HepG2 (cell line): ENCODE results near the gene RPP25L. TPM values are rescaled to one million over a fixed set of nuclear protein-coding genes. Genes with fewer than 3 reads are reported as not detected.

ENCODE experiments used
- ATF1 ChIP-seq: IDR thresholded peaks from 2 replicates; pipeline ENCODE4 v1.6.1; 2016; ENCODE audit warnings: mild to moderate bottlenecking, control low read depth
- HOXD1 ChIP-seq: sonication (generic); formaldehyde crosslinking; IDR thresholded peaks from 2 replicates; pipeline ENCODE4 v1.5.0; 2020; ENCODE audit warnings: missing genetic modification reagents
- KMT2A ChIP-seq: sonication (generic); formaldehyde crosslinking; IDR thresholded peaks from 2 replicates; pipeline ENCODE4 v1.4.0; 2020; ENCODE audit warnings: missing genetic modification reagents
- SOX6 ChIP-seq, 2 experiments: fragments of 450-650 bp in 1 of 2; sonication (generic) in 1 of 2; formaldehyde crosslinking in 1 of 2; IDR thresholded peaks; 2 replicates each; pipeline versions ENCODE4 v1.4.0 to v1.6.1; 2017 to 2020; ENCODE audit warnings: antibody characterized with exemption in 1 of 2, mild to moderate bottlenecking in 1 of 2, missing genetic modification reagents in 1 of 2
- TBP ChIP-seq: sonication (generic); formaldehyde crosslinking; IDR thresholded peaks from 2 replicates; pipeline ENCODE4 v1.5.0; 2020; ENCODE audit warnings: missing genetic modification reagents
- TEAD2 ChIP-seq: sonication (generic); formaldehyde crosslinking; IDR thresholded peaks from 2 replicates; pipeline ENCODE4 v1.9.0; 2021; ENCODE audit warnings: missing genetic modification reagents
- ZNF207 ChIP-seq: fragments of 450-650 bp; IDR thresholded peaks from 2 replicates; pipeline ENCODE4 v1.6.1; 2016; ENCODE audit warnings: antibody characterized with exemption, borderline replicate concordance
- ZNF335 ChIP-seq: sonication (generic); formaldehyde crosslinking; IDR thresholded peaks from 2 replicates; pipeline ENCODE4 v1.4.0; 2020; ENCODE audit warnings: missing genetic modification reagents
- ZNF557 ChIP-seq: sonication (generic); formaldehyde crosslinking; IDR thresholded peaks from 2 replicates; pipeline ENCODE4 v1.4.0; 2020; ENCODE audit warnings: missing genetic modification reagents
- ZNF607 ChIP-seq: sonication (generic); formaldehyde crosslinking; IDR thresholded peaks from 2 replicates; pipeline ENCODE4 v1.5.1; 2020; ENCODE audit warnings: missing genetic modification reagents, mild to moderate bottlenecking, borderline replicate concordance
- ZNF788 ChIP-seq: sonication (generic); formaldehyde crosslinking; IDR thresholded peaks from 2 replicates; pipeline ENCODE4 v1.5.0; 2020; ENCODE audit warnings: mild to moderate bottlenecking, missing genetic modification reagents, borderline replicate concordance
- ZNF891 ChIP-seq: sonication (generic); formaldehyde crosslinking; IDR thresholded peaks from 2 replicates; pipeline ENCODE4 v1.5.0; 2020; ENCODE audit warnings: mild to moderate bottlenecking, missing genetic modification reagents
- ZZZ3 ChIP-seq: sonication (generic); formaldehyde crosslinking; IDR thresholded peaks from 2 replicates; pipeline ENCODE4 v1.4.0; 2020; ENCODE audit warnings: missing genetic modification reagents, mild to moderate bottlenecking, borderline replicate concordance
- polyA plus RNA-seq, 8 experiments: library from polyadenylated mRNA; depleted of rRNA in 3 of 8; stranded (reverse) in 7 of 8; unstranded in 1 of 8; fragments of >200 nt; fragmentation: Illumina TruSeq in 4 of 8; extraction: Trizol in 4 of 8; gene quantifications; 2 replicates each; pipeline versions ENCODE4 v1.2.1 to v1.2.3, GENCODE V29; 2011 to 2016; ENCODE audit warnings: low read depth in 4 of 8, missing spikeins in 1 of 8, mixed read lengths in 1 of 8; ENCODE audit not compliant: insufficient read depth in 1 of 8
- total RNA-seq, 5 experiments: library from RNA; depleted of rRNA; stranded (reverse); fragments of >200 nt; fragmentation: Illumina TruSeq; extraction: Trizol; gene quantifications; 2 replicates each; pipeline ENCODE4 v1.2.3, GENCODE V29; 2016; ENCODE audit warnings: low read depth in 1 of 5
- TF ChIP-seq, protein P1 (sequence below): sonication (generic); formaldehyde crosslinking; IDR thresholded peaks from 2 replicates; pipeline ENCODE4 v1.9.0; 2021; ENCODE audit warnings: missing genetic modification reagents, borderline replicate concordance
- TF ChIP-seq, protein P2 (sequence below): sonication (generic); formaldehyde crosslinking; IDR thresholded peaks from one replicate; pipeline ENCODE4 v1.5.1; 2020; ENCODE audit warnings: mild to moderate bottlenecking, missing genetic modification reagents; ENCODE audit errors: not compliant biosample characterization
- TF ChIP-seq, protein P3 (sequence below): sonication (generic); formaldehyde crosslinking; IDR thresholded peaks from 2 replicates; pipeline ENCODE4 v1.8.1; 2023; ENCODE audit warnings: mild to moderate bottlenecking, moderate library complexity, missing genetic modification reagents

Gene RPP25L
- total and polyA plus RNA-seq, 2 of the 13 experiments (the other 11 are each of a cell fraction or from before 2014, with no cell fraction given) = 24.5 to 27.3 TPM

DNA sequence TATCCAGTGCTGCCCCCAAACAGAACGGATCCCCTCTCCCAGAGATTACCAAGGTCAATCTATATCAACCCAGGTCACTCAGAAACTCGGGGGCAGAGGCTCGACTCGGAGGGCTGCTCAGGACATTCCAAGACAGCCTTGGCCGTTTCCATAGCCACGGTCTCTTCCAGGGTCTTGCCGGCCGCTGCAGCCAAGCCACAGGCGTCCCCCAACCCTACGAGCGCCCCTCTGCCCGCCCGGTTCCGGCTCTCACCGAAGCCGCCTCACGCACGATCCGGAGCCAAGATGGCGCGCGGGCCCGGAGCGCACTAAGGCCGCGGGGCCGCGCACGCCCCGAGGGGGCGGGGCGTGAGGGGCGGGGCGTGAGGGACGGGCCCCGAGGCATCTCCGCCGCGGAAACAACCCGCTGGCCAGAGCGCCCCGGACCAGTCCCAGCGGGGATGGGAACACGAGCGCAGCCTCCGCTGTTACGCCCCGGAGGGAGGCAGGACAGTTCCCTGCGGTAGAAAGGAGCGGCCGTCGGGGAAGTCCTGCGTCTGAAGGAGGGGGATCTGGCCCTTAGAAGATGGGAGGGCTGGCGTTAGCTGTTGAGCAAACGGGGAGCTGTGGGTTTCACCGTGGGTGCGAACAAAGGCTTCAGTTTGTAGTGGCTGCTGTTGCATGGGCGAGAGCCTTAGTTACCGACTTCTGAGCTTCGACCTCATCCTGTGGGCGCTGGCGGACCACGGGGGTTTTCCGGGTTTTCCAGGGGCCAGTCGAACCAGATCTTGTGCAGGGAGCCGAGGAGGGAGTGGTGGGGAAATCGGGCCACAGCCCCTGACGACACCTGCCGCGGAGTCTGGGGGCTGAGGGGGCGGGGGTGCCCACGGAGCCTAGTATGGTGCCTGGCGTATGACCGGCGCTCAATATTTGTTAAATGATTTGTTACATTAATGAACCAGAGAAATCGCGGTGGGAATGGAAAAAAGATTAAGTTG, at the start of gene RPP25L (continued):
- TF ChIP-seq, protein P1, sequence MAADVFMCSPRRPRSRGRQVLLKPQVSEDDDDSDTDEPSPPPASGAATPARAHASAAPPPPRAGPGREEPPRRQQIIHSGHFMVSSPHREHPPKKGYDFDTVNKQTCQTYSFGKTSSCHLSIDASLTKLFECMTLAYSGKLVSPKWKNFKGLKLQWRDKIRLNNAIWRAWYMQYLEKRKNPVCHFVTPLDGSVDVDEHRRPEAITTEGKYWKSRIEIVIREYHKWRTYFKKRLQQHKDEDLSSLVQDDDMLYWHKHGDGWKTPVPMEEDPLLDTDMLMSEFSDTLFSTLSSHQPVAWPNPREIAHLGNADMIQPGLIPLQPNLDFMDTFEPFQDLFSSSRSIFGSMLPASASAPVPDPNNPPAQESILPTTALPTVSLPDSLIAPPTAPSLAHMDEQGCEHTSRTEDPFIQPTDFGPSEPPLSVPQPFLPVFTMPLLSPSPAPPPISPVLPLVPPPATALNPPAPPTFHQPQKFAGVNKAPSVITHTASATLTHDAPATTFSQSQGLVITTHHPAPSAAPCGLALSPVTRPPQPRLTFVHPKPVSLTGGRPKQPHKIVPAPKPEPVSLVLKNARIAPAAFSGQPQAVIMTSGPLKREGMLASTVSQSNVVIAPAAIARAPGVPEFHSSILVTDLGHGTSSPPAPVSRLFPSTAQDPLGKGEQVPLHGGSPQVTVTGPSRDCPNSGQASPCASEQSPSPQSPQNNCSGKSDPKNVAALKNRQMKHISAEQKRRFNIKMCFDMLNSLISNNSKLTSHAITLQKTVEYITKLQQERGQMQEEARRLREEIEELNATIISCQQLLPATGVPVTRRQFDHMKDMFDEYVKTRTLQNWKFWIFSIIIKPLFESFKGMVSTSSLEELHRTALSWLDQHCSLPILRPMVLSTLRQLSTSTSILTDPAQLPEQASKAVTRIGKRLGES (CRISPR knock-in tag) = no peak
- peak; percentile 63 for TF ChIP-seq KMT2A (CRISPR knock-in tag)
- no peak for TF ChIP-seq ZNF788 (CRISPR knock-in tag)
- no peak for TF ChIP-seq SOX6 (IDR thresholded peaks at IDR 0.05)
- no peak; the same call in 1 of the 2 replicates for TF ChIP-seq SOX6 (CRISPR knock-in tag; IDR thresholded peaks at IDR 0.05)
- no peak for TF ChIP-seq ATF1 (CRISPR knock-in tag)
- TF ChIP-seq, protein P2, sequence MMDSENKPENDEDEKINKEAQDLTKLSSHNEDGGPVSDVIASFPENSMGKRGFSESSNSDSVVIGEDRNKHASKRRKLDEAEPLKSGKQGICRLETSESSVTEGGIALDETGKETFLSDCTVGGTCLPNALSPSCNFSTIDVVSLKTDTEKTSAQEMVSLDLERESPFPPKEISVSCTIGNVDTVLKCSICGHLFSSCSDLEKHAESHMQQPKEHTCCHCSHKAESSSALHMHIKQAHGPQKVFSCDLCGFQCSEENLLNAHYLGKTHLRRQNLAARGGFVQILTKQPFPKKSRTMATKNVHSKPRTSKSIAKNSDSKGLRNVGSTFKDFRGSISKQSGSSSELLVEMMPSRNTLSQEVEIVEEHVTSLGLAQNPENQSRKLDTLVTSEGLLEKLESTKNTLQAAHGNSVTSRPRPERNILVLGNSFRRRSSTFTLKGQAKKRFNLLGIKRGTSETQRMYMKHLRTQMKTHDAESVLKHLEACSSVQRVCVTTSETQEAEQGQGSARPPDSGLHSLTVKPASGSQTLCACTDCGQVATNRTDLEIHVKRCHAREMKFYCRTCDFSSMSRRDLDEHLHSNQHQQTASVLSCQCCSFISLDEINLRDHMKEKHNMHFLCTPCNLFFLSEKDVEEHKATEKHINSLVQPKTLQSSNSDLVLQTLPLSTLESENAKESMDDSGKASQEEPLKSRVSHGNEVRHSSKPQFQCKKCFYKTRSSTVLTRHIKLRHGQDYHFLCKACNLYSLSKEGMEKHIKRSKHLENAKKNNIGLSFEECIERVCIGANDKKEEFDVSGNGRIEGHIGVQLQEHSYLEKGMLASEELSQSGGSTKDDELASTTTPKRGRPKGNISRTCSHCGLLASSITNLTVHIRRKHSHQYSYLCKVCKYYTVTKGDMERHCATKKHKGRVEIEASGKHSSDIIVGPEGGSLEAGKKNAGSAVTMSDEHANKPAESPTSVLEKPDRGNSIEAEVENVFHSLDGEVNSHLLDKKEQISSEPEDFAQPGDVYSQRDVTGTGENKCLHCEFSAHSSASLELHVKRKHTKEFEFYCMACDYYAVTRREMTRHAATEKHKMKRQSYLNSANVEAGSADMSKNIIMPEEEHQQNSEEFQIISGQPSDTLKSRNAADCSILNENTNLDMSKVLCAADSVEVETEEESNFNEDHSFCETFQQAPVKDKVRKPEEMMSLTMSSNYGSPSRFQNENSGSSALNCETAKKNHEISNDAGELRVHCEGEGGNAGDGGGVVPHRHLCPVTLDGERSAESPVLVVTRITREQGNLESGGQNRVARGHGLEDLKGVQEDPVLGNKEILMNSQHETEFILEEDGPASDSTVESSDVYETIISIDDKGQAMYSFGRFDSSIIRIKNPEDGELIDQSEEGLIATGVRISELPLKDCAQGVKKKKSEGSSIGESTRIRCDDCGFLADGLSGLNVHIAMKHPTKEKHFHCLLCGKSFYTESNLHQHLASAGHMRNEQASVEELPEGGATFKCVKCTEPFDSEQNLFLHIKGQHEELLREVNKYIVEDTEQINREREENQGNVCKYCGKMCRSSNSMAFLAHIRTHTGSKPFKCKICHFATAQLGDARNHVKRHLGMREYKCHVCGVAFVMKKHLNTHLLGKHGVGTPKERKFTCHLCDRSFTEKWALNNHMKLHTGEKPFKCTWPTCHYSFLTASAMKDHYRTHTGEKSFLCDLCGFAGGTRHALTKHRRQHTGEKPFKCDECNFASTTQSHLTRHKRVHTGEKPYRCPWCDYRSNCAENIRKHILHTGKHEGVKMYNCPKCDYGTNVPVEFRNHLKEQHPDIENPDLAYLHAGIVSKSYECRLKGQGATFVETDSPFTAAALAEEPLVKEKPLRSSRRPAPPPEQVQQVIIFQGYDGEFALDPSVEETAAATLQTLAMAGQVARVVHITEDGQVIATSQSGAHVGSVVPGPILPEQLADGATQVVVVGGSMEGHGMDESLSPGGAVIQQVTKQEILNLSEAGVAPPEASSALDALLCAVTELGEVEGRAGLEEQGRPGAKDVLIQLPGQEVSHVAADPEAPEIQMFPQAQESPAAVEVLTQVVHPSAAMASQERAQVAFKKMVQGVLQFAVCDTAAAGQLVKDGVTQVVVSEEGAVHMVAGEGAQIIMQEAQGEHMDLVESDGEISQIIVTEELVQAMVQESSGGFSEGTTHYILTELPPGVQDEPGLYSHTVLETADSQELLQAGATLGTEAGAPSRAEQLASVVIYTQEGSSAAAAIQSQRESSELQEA (CRISPR knock-in tag) = no peak
- no peak for TF ChIP-seq TEAD2 (CRISPR knock-in tag)
- 0 out of 2 replicates have a peak, but pooled peaks have one; percentile 62 for TF ChIP-seq ZZZ3 (CRISPR knock-in tag)
- TF ChIP-seq, protein P3, sequence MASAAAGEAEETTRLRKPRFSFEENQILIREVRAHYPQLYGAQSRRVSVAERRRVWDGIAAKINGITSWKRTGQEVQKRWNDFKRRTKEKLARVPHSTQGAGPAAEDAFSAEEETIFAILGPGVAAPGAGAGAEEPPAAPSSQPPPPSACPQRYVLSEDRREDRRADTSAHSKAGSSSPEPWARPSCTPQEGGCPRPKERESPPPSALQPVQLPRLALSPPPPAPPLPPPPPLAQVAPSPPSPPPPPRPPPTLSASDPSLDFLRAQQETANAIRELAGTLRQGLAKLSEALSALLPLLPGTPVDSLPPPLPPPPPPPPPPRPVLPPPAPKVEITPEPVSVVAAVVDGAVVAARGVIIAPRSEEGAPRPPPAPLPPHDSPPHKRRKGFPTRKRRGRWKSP (CRISPR knock-in tag) = peak; percentile 48; the same call in 1 of the 2 replicates
- TF ChIP-seq ZNF557 (CRISPR knock-in tag) = no peak
- TF ChIP-seq ZNF891 (CRISPR knock-in tag) = no peak
- no peak for TF ChIP-seq TBP (CRISPR knock-in tag)
- TF ChIP-seq ZNF607 (CRISPR knock-in tag) = no peak; the same call in 1 of the 2 replicates
- TF ChIP-seq ZNF207 = no peak
- TF ChIP-seq ZNF335 (CRISPR knock-in tag) = no peak
- peak; percentile 24; the same call in 1 of the 2 replicates for TF ChIP-seq HOXD1 (CRISPR knock-in tag)
